Stimulated activated CD4-positive, alpha-beta T cell treated with anti-CD3 and anti-CD28 coated beads, Interleukin-15, amount 100 ng/mL, for 24 hours (primary cell): Measurements from ENCODE around the gene ALAS1.
A peak's percentile ranks its signal among the peaks of the same experiment; 100 is the strongest.
"Not testable (repeated sequence)": the region's sequence is repeated elsewhere in the genome, so short reads cannot be mapped to it uniquely, and the experiment has no call there.

Source experiments
- DNase-seq: peaks from one replicate; pipeline ENCODE4 v3.0.0-alpha.2; 2020

The ALAS1 gene

DNA sequence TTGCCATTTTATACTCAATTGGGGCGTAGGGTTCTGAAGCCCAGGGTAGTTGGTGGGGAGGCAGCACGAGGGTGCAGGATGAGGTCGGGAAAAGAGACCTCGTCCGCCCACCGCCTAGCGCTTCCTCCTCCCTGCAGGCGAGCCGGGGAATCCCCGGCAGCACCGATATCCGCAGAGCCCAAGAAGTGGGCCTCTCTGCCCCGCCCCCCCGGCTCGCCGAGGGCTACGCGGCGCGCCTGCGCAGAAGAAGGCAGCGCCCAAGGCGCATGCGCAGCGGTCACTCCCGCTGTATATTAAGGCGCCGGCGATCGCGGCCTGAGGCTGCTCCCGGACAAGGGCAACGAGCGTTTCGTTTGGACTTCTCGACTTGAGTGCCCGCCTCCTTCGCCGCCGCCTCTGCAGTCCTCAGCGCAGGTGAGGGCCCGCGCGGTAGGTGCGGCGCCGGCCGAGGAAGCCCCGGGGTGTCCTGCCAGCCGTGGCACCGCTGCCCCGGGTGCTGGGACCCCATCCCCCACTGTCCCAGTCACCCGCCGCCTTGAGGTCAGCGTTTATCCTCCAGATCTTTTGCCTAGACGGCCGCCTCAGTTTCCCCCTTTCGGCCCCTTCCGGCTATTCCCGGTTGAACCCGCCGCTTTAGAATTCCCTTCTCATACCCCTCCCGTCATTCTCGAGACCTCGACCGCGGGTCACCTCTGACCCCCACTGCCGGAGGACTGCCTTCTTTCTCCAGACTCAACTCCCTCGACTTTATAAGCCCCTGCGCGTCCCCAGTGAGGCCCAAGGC is at the start of gene ALAS1:
ALAS1 (plus strand) TSS at position 319 of the 784 bp plus-strand sequence. CDS start 1,082 bp downstream, outside the sequence.
- peak; percentile 96 for DNase-seq

DNA sequence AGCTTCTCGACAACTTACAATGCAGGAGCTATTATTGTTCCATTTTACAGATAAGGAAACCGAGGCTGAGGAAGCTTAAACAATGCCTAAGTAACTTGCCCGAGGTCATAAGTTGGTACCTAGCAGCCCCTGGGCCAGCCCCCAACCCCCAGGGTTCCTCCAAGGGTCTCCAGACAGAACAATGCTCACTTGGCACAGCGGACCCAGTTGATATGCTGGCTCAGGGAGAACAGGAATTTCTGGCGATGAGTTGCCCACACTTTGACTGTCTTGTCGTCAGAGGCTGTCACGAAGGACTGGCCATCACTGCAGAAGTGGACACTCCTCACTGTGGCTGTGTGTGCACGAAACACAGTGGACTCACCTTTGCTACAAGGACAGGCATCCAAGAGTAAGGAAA is 48.9 kb upstream of the ALAS1 start:
- DNase-seq = no peak

DNA sequence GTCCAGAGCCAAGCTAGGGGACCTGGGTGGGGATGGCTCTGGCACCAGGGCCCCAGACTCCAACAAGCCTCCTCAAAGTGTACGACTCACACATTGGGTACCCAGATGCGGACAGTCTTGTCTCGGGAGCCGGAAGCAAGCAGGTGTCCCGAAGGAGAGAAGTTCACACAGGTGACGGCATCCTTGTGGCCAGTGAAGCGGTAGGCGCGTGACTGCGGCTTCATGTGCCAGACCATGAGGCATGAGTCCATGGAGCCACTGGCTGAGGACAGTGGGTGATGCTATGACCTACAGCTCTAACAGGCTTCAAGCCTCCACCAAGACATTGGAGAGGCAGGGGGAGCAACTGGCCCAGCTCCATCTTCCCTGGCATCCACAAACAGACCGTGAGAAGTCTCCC is 48.2 kb upstream of the ALAS1 start:
- DNase-seq = no peak

DNA sequence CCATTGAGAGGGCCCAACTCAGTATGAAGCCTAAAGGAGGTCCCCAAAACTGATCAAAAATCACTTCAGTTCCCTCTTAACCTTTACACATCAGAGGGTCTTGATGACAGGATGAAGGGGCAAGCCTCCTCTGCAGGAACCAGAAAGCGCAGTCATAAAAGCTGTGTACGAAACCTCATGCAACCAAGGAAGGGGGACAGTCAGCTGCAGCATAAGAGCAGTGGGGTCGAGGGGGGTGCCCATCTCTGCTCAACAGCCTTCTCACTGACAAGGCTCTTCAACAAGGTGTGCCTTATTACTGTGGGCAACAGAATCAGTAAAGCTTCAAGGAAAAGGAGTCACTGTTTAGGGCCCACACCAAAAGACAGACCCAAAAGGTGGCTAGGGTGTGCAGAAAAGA is 47.6 kb upstream of the ALAS1 start:
- DNase-seq = no peak

DNA sequence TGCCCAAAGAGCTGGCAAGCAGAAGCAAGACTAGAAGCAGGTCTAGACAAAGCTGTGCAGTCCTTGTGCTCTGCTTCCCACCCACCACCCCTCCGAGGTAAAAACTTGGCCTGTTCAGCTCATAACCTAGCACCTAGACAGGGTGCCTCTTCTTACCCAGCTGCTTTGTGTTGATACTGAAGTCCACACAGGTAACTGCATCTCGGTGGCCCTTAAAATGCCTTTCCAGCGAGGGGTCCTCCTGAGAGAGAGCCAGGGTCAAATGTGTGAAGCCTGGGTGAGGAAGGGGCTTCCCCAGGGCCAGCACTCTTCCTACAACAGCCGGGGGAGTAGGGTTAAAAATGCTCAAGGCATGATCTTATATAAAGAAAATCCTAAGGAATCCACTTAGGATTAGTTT is 47.1 kb upstream of the ALAS1 start:
- DNase-seq = no peak

DNA sequence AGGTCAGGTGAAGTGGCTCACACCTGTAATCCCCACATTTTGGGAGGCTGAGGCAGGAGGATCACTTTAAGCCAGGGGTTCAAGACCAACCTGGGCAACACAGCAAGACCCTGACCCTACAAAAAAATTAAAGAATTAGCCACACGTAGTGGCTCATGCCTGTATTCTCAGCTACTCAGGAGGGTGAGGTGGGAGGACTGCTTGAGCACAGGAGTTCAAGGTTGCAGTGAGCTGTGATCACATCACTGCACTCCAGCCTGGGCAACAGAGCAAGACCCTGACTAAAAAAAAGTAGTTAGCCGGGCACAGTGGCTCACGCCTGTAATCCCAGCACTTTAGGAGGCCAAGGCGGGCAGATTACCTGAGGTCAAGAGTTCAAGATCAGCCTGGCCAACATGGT is 46.0 kb upstream of the ALAS1 start:
- DNase-seq = not testable (repeated sequence)

DNA sequence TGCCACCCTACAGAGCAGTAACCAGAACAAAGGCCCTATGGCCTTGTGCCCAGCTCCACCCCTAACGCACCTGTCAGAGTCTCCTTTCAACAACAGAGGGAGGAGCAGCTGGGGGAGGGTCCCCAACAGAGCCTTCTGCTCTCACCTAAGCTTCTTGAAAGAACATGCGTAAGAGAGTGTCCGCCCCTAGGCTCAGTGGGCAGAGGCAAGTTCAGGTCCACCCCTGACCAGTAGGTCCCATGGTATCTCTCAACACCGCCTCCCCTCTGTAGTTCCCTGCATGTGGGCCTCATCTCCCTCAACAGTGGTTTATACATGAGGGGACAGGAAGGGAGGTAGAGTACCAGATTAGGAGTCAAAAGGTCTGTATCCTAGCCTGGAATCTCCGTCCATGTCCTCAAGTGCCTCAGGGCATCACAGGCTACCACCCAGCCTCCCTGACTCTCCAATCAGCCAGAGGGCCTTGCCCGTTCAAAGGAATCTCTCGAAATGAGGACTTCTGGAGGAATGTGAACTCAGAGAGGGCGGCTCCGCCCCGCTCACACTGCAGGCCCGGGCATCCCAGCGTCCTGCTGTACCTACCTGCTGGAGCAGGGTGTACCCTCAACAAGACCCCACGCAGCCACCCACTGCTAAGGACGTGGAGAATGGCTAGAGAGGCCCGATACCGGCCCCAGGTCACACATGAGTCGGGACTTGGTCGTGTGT is 44.4 kb upstream of the ALAS1 start:
- peak; percentile 31 for DNase-seq

DNA sequence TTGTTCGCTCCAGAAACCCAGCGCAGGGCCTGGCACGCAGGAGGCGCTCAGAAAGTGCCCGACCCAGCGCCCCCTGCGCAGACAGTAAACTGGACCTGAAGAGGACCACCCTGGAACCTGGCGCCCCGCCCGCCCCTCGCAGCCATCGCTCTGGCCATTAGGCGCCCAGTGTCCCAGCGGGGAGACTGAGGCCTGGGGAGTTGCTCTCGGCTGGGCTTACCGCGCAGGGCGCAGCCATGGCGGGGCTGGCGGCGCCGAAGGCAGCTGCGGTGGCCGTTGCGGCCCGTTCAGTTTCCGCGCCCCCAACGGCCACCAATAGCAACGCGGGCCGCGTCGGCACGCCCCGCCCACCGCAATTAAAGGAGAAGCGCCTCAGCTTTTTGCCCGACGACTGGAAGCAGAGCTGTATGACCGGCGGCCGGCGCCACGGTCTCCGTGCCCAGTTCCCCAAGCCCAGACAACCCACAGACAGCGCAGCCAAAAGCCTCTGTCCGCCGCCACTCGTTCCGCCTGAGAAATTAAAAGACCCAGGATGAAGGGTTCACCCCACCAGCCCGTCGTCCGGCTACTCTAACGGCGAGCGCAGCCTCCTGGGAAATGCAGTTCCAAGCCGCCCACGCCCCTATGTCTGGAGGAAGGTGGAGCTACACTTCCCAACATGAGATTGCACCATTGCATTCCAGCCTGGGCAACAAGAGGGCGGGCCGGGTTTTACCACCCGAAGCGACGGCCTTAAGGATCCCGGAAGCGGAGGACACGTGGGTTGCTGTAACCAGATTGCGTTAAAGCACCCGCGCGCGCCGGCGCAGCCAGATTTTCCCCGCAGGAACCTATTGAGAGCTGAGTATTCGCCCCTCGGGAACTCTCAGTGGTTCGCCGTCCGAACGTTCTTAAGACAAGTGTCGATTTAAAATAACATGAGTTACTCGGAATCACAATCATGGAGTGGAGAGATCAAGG is 43.5 kb upstream of the ALAS1 start, which contains the start of gene POC1A:
POC1A (minus strand) TSS at position 289 of the 960 bp plus-strand sequence; CDS start at position 238, 51 bp downstream.
- DNase-seq = peak; percentile 97

DNA sequence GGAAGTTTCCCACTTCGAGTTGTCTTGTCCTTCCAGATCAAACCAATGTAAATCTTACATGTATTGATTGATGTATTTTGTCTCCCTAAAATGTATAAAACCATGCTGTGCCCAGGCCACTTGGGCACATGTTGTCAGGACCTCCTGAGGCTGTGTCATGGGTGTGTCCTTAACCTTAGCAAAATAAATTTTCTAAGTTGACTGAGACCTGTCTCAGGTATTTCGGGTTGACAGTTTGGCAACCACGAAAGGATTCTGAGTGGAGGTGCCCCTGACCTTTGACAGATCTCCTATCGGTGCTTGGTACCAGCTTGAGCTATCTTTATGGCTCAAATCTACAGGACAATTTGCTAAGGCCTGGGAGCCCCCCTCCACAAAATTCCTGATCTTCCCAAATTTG is 42.0 kb upstream of the ALAS1 start:
- DNase-seq = no peak

DNA sequence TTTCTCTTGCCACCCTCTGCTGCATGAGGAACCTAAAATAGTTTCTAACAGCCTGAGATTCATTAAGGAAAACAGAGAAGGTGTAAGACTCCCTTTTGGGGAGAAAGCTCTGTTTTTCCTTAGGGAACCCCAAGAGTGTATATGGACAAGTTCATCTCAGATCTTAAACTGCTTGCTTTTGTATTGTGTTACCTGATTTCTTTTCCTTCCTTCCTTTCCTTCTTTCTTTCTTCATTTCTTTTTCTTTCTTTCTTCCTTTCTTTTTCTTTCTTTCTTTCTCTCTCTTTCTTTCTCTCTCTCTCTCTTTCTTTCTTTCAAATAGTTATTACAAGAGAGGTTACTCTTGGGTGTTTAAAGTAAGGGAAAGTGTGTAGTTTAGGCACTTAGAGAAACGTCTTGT is 38.5 kb upstream of the ALAS1 start:
- no peak for DNase-seq

DNA sequence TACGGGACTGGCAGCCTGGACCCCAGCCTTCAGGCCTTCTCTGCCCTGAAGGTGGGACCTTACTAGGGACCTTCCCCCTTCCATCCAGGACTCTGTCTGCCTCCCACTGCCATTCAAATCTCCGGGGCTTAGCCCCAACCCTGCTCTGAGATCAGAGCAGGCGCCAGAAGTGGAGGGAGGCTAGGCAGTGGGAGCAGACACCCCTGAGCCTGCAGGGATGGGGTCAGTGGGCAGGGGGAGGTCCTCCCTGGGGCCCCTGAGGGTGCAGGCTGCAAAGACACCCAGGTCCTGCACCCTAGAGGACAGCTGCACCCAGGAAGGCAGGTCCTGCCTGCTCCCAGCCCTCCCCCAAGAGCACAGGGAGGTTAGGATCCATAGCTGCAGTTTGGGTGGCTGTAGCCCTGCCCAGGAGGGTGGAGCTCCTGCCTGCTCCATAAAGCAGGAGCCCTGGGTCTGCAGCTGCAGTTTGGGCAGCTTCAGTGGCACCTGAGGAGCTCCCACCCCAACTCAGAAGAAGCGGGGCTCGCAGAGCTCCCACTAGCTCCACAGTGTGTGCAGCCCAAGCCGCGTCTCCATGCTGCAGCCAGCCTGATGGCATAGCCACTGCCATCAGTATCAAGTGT is 35.6 kb upstream of the ALAS1 start:
- no peak for DNase-seq

DNA sequence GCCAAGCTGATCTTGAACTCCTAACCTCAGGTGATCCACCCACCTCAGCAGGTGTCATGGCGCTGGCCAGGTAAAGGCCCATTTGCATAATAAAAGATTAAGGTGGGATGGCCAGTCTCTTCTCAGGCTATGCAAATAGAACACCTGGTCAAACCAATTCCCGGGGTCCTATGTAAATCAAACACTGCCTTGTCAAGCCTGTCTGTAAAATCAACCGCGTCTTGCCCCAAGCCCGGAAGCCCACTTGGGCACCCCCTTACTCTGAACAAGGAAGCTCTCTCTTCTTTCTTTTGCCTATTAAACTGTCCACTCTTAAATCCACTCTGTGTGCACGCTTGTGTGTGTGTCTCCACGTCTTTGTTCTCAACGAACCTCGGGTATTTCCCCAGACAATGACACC is 30.7 kb upstream of the ALAS1 start:
- no peak for DNase-seq

DNA sequence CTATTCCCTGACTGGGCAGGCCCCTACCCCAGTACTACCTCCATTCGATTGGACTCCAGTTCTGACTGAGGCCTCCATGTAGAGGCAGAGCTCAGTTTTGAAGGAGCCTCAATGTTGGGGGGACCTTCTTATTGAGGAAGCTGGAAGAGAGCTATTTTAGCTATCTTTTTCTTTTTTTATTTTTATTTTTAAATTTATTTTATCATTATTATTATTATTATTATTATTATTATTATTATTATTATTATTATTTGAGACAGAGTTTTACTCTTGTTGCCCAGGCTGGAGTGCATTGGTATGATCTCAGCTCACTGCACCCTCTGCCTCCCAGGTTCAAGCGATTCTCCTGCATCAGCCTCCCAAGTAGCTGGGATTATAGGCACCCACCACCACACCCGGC is 27.7 kb upstream of the ALAS1 start:
- not testable (repeated sequence) for DNase-seq

DNA sequence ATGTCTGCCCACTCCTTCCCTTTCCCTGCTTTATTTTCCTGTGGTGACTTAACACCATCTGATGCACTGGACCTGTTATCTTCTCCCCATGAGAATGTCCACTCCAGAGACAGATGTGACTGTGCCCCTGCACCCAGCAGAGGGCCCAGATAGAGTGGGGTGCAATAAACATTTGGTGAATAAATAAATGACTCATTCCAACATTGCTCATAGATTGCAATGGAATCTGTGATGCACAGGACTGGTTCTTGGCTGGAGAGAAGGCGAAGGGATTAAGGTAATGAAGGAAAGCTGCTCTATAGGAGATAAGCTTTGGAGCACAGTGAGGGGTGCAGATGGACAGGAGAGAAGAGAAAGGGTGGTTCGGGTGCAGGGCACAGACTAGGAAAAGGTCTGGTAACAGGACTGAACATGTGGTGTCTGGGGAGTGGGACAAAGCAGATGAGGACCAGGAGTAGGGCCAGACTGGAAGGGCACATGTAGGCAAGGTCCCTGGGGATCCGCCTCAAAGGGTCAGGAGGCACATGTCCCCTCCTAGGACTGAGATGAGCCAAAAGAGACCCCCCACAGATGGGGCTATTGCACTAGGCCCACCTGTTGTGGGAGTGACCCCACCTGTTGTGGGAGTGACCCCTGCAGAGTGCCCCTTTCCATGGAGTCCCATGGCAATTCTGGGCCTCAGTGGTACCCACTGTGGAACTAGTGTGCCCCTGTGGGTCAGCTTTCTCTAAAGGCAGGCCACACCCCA is 26.3 kb upstream of the ALAS1 start:
- DNase-seq = no peak

DNA sequence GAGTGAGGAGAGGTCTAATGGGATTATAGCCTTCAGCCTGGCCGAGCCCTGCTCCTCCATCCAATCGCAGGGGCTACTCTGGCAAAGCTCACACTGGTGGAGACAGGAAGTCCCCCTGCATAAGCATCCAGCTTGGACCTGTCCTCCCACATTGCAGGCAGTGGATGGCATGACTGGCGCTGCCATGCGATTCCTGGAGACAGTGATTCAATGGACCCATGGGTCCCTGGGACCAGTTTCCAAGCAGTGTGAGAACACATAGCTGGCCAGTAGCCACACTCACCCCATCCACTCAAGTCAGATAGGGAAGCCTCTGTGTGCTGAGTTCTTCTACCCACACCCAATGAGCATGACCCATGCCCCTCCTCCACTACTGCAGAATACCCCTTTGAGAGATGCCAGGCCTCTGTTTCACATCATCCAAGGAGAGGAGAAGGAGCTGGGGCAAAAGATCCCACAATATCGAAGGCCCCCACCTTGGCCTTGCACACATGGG is 25.6 kb upstream of the ALAS1 start:
- DNase-seq = no peak

DNA sequence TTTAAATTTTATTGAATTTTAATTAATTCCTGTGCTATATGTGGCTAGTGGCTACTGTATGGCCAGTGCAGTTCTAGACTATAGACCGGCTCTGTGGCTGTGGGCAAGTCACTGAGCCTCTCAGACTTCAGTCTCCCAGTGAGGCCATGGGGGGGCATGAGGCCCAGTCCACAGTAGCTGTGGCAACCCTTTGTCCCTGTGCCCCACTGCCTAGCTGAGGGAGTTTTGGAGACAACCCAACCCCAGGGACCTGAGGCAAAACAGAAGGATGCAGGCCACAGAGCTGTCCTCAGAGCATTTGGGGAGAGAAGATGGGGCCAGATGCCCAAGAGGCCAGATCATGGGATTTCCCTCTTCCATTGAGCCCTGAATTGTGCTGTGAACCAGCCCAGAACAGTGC is 24.9 kb upstream of the ALAS1 start:
- no peak for DNase-seq

DNA sequence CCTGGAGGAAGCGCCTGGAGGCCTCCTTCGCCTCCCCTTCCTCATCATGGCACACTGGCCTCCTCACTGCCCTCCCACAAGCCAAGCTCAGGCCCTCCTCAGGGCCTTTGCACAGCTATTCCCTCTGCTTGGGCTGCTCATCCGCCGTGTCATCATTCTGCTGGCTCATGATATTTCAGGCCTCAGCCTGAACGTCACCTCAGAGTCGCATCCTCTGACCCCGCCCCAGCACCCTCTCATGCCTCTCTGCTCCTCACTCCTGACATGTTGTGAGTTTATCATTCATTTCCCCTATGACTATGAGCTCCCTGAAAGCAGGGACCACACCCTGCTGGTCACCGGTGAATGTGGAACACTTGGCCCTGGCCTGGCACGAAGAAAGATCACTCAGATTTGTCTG is 23.1 kb upstream of the ALAS1 start:
- DNase-seq = no peak

DNA sequence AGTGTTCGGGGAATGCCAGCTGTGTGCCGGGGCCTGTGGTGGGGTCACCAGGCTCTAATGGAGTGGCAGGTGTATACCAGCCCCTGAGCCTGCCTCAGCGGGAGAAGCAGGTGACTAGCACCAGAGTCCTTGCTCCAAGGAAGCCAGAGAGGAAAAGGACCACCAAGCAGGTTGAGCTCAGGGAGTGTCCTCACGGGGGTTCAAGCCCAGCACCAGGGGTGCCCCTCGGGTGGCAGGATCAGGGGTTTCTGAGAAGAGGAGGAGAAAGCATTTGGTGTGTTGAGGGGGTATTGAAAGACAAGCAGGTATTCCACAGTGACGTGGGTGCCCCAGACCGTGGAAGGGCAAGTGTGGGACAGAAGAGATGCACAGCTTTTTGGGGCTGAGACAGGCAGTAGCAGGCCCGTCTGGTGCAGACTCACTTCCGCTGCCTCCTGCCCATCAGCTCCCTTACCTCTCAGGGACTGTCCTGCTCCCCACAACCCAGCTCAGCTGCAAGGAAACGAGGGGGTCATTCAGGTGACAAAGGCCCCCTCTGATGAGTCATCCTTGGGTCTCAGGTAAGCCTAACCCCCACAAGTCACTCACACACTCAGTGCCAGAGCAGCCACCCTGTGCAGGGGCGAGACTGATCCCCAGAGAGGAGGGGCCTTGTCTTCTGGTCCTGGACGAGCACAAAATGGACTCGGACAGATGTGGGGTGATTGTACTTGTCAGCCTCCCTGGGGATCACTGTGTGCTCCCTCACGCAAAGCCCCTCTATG is 22.4 kb upstream of the ALAS1 start:
- DNase-seq = no peak

DNA sequence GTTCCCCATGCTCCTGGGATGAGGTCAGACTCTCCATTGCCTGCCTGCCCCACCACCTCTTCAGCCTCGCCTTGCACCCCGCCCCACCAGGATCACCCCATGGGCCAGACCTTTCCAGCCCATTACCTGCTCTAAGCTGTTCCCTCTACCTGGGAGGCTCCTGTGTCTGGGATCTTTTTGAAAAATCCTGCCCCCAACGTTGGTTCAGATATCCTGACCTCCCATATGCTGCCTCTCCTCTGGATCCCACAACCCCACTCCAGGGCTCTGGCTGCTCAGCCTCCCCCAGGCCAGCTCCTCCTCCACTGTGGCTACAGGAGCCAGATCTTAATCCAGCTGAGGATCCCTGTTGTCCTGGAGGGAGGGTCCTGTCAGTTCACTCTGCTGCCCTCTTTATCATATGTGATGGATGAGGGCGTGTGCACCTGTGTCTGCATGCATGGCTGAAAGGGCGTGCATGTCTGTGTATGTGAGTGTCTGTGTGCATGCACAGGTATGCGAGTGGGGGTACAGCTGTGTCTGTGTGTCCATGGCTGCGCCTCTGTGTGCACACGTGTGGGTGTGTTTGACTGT is 21.7 kb upstream of the ALAS1 start:
- no peak for DNase-seq

DNA sequence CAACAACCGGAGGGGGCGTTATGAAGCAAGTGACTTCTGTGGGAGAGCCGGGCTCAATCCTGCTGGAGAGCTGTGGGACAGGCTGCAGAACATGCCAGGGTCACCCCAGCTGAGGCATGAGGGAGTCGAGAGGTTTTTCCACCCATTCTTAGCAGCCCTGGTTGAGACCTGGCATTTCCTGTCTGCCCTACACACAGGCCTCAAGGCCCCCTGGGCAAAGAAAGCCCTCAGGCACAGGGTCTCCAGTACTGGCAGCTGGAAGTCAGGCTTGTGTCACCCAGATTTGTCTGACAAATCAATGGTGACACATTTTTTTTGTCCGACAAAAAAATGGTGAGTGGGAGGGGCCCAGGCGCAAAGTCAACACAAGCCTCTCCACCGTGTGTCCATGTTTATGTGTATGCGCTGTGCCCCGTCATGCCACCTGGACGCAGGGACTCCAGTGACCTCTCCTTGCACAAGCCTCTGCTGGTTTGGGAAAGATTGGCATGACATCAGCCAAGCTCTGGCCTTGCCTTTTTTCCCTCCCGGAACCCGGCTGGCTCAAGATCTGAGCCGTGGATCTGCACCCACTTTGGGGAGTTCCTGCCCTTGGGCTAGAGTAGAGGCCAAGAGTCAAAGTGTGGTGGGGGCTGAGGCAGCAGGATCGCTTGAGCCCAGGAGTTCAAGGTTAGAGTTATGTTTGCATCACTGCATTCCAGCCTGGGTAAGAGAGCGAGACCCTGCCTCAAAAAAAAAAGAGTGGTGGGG is 20.8 kb upstream of the ALAS1 start:
- DNase-seq = no peak
